ENCODE results near the gene AHI1. TPM values are rescaled to one million over a fixed set of nuclear protein-coding genes. Genes with fewer than 3 reads are reported as not detected.

AHI1 gene
- total and polyA plus RNA-seq, 10 of the 15 experiments (the other 5 are each of a cell fraction or from before 2014, with no cell fraction given): 3.2 to 9.5 (median 4.6) TPM

GRCh38 chr6:135520781-135521180 lies 23.2 kb upstream of the AHI1 start (continued):
- TF ChIP-seq, protein P1, sequence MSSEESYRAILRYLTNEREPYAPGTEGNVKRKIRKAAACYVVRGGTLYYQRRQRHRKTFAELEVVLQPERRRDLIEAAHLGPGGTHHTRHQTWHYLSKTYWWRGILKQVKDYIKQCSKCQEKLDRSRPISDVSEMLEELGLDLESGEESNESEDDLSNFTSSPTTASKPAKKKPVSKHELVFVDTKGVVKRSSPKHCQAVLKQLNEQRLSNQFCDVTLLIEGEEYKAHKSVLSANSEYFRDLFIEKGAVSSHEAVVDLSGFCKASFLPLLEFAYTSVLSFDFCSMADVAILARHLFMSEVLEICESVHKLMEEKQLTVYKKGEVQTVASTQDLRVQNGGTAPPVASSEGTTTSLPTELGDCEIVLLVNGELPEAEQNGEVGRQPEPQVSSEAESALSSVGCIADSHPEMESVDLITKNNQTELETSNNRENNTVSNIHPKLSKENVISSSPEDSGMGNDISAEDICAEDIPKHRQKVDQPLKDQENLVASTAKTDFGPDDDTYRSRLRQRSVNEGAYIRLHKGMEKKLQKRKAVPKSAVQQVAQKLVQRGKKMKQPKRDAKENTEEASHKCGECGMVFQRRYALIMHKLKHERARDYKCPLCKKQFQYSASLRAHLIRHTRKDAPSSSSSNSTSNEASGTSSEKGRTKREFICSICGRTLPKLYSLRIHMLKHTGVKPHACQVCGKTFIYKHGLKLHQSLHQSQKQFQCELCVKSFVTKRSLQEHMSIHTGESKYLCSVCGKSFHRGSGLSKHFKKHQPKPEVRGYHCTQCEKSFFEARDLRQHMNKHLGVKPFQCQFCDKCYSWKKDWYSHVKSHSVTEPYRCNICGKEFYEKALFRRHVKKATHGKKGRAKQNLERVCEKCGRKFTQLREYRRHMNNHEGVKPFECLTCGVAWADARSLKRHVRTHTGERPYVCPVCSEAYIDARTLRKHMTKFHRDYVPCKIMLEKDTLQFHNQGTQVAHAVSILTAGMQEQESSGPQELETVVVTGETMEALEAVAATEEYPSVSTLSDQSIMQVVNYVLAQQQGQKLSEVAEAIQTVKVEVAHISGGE (CRISPR knock-in tag; IDR thresholded peaks at IDR 0.05): no peak
- TF ChIP-seq TCF7 (IDR thresholded peaks at IDR 0.05; ENCODE audit: borderline replicate concordance) (no peak), MXI1 (IDR thresholded peaks at IDR 0.05; ENCODE audit: low read depth, low read length) (no peak), IRF3 (IDR thresholded peaks at IDR 0.05) (no peak), EZH2 (IDR thresholded peaks at IDR 0.05; ENCODE audit: borderline replicate concordance, control insufficient read depth, low read depth, low read length) (no peak)
- TF ChIP-seq, protein P2, sequence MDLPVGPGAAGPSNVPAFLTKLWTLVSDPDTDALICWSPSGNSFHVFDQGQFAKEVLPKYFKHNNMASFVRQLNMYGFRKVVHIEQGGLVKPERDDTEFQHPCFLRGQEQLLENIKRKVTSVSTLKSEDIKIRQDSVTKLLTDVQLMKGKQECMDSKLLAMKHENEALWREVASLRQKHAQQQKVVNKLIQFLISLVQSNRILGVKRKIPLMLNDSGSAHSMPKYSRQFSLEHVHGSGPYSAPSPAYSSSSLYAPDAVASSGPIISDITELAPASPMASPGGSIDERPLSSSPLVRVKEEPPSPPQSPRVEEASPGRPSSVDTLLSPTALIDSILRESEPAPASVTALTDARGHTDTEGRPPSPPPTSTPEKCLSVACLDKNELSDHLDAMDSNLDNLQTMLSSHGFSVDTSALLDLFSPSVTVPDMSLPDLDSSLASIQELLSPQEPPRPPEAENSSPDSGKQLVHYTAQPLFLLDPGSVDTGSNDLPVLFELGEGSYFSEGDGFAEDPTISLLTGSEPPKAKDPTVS (IDR thresholded peaks at IDR 0.05; ENCODE audit: low read depth, low read length): no peak

GRCh38 chr6:135519348-135519747 lies 21.8 kb upstream of the AHI1 start:
- no peak for ATAC-seq
- ChIA-PET RAD21 (ENCODE audit: unreplicated experiment) (no interaction called here), POLR2A (no interaction called here), SMC1A (ENCODE audit: uncharacterized antibody, unreplicated experiment) (no interaction called here), CTCF (interaction anchor here (2.0 kb wide), 1 partner anchor 16 kb away, joined by 7 read pairs; no protein-coding TSS in a partner anchor)
- intact Hi-C loops (cut with micrococcal nuclease; ENCODE audit: unreplicated experiment) (no loop called here), in situ Hi-C loops (cut with MboI) (no loop called here)
- H3K27ac ChIP-seq (ENCODE audit: control insufficient read depth, insufficient read depth): no peak overlapping the region
- no peaks in the 10 kb centered on the region for H3K36me3 ChIP-seq (ENCODE audit: control insufficient read depth in 2 of 2, insufficient read depth in 2 of 2, low read length in 1 of 2)
- DNase-seq (ENCODE audit: low read depth, low spot score): no peak
- BruUV-seq (replicated peaks): no TSS peak
- no peak overlapping the region for H3K4me2 ChIP-seq (ENCODE audit: control insufficient read depth, insufficient read depth)
- FAIRE-seq: no peak
- no peaks in the 10 kb centered on the region for H3K4me1 ChIP-seq (ENCODE audit: control insufficient read depth, insufficient read depth, low read length)
- H3K27me3 ChIP-seq (replicated peaks in 1 of 2; ENCODE audit: control insufficient read depth in 2 of 2, insufficient read depth in 2 of 2, low read length in 1 of 2): no peaks in the 10 kb centered on the region
- no peaks in the 10 kb centered on the region for H3K79me2 ChIP-seq (ENCODE audit: control insufficient read depth, insufficient read depth, low read length)
- no peak overlapping the region for H3K4me3 ChIP-seq
- H3K9me3 ChIP-seq (replicated peaks; ENCODE audit: control insufficient read depth, insufficient read depth, low read length): no peaks in the 10 kb centered on the region
- H2AFZ ChIP-seq (ENCODE audit: control insufficient read depth, low read depth, low read length): no peak overlapping the region
- no peak overlapping the region for H3K9ac ChIP-seq (ENCODE audit: control insufficient read depth, insufficient read depth, low read length)
- no peaks in the 10 kb centered on the region for H4K20me1 ChIP-seq (ENCODE audit: control insufficient read depth, insufficient read depth)
- TF ChIP-seq FOXK2 (IDR thresholded peaks at IDR 0.05): no peak
- TF ChIP-seq PRDM15 (CRISPR knock-in tag; IDR thresholded peaks at IDR 0.05): no peak
- TF ChIP-seq SPI1 (IDR thresholded peaks at IDR 0.05; ENCODE audit: borderline replicate concordance, insufficient read depth, low read depth, low read length): no peak
- TF ChIP-seq POLR2AphosphoS2 (IDR thresholded peaks at IDR 0.05; ENCODE audit: low read depth, low read length): no peak
- no peak for TF ChIP-seq SIN3A (IDR thresholded peaks at IDR 0.05; ENCODE audit: low read depth, low read length)
- TF ChIP-seq ZNF622 (IDR thresholded peaks at IDR 0.05): no peak
- no peak for TF ChIP-seq HDGF (IDR thresholded peaks at IDR 0.05)

Measured in GM12878 (cell line).